Measurements from ENCODE around the gene RPP30. TPM values are rescaled to one million over a fixed set of nuclear protein-coding genes. Genes with fewer than 3 reads are reported as not detected.
"Not testable (repeated sequence)": the region's sequence is repeated elsewhere in the genome, so short reads cannot be mapped to it uniquely, and the experiment has no call there.

Gene RPP30
- total RNA-seq, 1 donor from 2014 or later: 40.6 TPM

- DNase-seq (ENCODE audit: low read depth, low spot score): no peak
Measured at GRCh38 chr10:90939648-90940047, 67.9 kb downstream of the RPP30 start.

- not testable (repeated sequence) for DNase-seq (ENCODE audit: low read depth, low spot score)
Measured at GRCh38 chr10:90942980-90943379, 71.2 kb downstream of the RPP30 start.

DNA sequence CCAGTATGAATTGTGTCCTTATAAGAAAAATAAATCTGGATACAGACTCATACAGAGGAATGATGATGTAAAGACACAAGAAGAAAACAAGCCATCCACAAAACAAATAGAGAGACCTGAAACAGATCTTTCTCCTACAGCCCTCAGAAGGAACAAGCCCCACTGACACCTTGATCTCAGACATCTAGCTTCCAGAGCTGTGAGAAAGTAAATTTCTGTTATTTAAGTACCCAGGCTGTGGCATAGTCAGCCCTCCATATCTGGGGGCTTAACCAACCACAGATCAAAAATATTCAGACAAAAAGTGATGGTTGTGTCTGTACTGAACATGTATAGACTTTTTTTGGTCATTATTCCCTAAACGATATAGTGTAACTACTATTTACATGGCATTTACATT is 73.0 kb downstream of the RPP30 start:
- no peak for DNase-seq (ENCODE audit: low read depth, low spot score)

DNA sequence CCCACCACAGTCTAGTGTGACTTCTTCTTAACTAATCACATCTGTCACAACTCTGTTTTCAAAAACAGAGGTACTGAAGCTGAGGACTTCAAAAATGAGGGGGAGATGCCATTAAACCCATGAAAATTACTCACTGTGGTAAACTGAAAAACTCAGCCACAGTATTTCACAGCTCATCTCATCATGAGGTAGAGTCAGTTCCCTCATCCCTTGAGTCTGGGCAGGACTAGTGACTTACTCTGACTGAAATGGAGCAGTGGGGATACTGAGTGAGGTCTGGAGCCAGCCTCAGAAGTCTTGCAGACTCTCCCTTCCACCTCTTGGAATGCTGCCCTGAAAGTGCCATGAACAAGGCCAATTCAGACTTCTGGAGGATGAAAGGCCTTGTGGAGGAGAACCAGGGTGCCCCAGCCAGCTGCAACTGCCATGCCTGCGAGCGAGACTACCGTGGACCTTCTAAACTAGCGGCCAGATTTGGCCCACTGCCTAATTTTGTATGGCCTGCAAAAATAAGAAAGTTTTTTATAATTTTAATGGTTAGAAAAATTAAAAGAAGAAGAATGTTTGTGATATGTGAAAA is 73.8 kb downstream of the RPP30 start:
- DNase-seq (ENCODE audit: low read depth, low spot score): no peak

- no peak for DNase-seq (ENCODE audit: low read depth, low spot score)
Measured at GRCh38 chr10:90947030-90947960, 75.5 kb downstream of the RPP30 start.

Other genes starting within 250 kb of the RPP30 start
- gene HTR7, start 13.9 kb upstream of the RPP30 start, total RNA-seq: 0.13 and 0.28 TPM in 2 replicates
- 660 and 1,189 TPM in 2 replicates for gene ANKRD1, start 49.1 kb downstream of the RPP30 start, total RNA-seq